Right atrium auricular region (tissue), 2 donors: ENCODE data around the gene RAB40A. TPM values are rescaled to one million over a fixed set of nuclear protein-coding genes. Genes with fewer than 3 reads are reported as not detected.
A peak's percentile ranks its signal among the peaks of the same experiment; 100 is the strongest.

Experiments used
- DNase-seq: peaks from one replicate; pipeline ENCODE4 v3.0.0-alpha.2; 2019; ENCODE audit warnings: low spot score
- H3K27ac ChIP-seq, 2 donors: fragments of 200-600 bp; sonication (generic); 1 replicate in 1 of 2; 2 replicates in 1 of 2; pipeline ENCODE4 v1.5.1; 2016 to 2019
- H3K27me3 ChIP-seq, 2 donors: fragments of 200-600 bp; sonication (generic); one replicate each; pipeline versions ENCODE4 v1.5.1 to v1.6.0; 2017 to 2019
- H3K36me3 ChIP-seq: fragments of 200-600 bp; sonication (generic); one replicate; pipeline ENCODE4 v1.5.1; 2016
- H3K4me1 ChIP-seq, 2 donors: fragments of 200-600 bp; sonication (generic); one replicate each; pipeline versions ENCODE4 v1.5.1 to v1.6.0; 2017 to 2019
- H3K4me3 ChIP-seq, 2 donors: fragments of 200-600 bp; sonication (generic); 1 replicate in 1 of 2; 2 replicates in 1 of 2; pipeline ENCODE4 v1.5.1; 2017 to 2019; ENCODE audit warnings: mild to moderate bottlenecking in 1 of 2, moderate library complexity in 1 of 2
- H3K9me3 ChIP-seq, 2 donors: fragments of 200-600 bp; sonication (generic); one replicate each; pipeline ENCODE4 v1.5.1; 2019
- total RNA-seq, 2 donors: library from RNA; depleted of rRNA; stranded (reverse); fragments of >200 nt; gene quantifications; one replicate each; pipeline ENCODE4 v1.1.0, GENCODE V29; 2016
- TF ChIP-seq, protein P1 (sequence below), 2 donors: fragments of 200-600 bp; sonication (generic); IDR thresholded peaks; one replicate each; pipeline ENCODE4 v1.5.1; 2019; ENCODE audit warnings: antibody characterized with exemption in 2 of 2

RAB40A gene
- total RNA-seq, 2 donors from 2014 or later = 0.31 TPM; not detected in 1

DNA sequence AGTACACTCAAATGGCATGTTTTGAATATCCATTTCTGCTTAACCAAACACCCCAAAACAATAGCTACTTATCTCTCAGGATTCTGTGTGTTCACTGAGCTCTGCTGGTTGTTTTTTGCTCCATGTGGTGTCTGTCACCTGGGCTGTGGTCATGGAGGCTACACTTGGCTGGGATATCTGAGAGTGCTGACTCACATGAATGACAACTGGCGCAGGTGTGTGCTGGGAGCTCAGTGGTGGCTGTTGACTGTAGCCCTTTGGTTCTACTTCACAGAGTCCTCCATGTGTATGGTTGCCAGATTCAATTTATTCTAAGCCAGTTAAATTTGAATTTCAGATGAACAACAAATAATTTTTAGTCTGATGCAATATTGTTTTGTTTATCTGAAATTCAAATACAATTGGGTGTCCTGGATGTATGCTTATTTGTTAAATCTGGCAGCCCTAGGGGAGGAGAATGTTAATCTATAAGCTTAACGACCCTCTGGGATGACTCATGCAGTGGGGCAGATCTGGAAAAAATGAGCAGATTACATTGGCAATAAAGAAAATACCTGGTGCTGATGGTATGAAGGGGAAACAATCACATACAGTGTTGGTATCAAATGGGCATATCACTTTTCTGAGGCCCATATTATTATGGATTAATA, 37.8 kb upstream of the RAB40A start:
- no peak overlapping the region for H3K27ac ChIP-seq
- no peaks in the 10 kb centered on the region for H3K27me3 ChIP-seq
- H3K9me3 ChIP-seq = no peaks in the 10 kb centered on the region
- no peaks in the 10 kb centered on the region for H3K36me3 ChIP-seq
- TF ChIP-seq, protein P1, sequence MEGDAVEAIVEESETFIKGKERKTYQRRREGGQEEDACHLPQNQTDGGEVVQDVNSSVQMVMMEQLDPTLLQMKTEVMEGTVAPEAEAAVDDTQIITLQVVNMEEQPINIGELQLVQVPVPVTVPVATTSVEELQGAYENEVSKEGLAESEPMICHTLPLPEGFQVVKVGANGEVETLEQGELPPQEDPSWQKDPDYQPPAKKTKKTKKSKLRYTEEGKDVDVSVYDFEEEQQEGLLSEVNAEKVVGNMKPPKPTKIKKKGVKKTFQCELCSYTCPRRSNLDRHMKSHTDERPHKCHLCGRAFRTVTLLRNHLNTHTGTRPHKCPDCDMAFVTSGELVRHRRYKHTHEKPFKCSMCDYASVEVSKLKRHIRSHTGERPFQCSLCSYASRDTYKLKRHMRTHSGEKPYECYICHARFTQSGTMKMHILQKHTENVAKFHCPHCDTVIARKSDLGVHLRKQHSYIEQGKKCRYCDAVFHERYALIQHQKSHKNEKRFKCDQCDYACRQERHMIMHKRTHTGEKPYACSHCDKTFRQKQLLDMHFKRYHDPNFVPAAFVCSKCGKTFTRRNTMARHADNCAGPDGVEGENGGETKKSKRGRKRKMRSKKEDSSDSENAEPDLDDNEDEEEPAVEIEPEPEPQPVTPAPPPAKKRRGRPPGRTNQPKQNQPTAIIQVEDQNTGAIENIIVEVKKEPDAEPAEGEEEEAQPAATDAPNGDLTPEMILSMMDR (IDR thresholded peaks at IDR 0.05) = no peak
- H3K4me1 ChIP-seq = no peaks in the 10 kb centered on the region
- no peak for DNase-seq
- no peak overlapping the region for H3K4me3 ChIP-seq

DNA sequence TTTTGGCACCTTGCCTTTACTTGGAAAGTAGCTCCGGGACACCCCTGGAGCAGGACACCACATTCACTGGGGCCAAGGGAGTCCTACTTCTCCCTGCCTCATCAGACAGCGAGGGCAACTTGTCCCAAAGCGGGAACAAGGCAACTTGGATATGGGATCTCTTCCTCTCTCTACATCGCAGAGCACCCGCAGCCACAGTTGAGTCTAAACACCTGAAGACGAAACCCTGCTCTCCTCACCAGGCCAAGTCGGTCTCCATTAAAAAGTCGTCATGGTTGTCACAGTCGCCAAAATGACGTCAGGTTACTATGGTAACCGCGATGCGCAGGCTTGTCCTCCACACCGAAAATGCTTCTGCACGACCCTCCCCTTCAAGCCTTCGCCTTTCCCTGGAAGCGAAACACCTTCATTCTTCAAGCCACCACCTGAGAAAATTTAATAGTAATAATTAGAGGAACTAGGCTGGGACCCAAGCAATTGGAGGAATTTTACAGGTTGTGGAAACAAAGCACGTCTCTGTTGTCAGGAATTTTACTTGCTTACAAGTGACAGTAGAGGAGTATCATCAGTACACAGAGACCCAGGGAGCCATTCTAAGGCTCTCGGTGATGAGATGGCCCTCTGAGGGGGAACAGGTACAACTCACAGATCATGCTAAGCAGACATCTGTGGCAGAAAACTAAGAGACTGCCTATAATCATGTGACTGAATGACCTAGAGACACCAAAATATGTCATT, 35.6 kb upstream of the RAB40A start:
- TF ChIP-seq, protein P1 (IDR thresholded peaks at IDR 0.05) = no peak
- Histone ChIP-seq H3K36me3 (no peaks in the 10 kb centered on the region), H3K4me1 (no peaks in the 10 kb centered on the region), H3K9me3 (no peaks in the 10 kb centered on the region), H3K27me3 (no peaks in the 10 kb centered on the region), H3K27ac (no peak overlapping the region), H3K4me3 (peak overlapping the region; percentile 28 to 41)
- DNase-seq = no peak

DNA sequence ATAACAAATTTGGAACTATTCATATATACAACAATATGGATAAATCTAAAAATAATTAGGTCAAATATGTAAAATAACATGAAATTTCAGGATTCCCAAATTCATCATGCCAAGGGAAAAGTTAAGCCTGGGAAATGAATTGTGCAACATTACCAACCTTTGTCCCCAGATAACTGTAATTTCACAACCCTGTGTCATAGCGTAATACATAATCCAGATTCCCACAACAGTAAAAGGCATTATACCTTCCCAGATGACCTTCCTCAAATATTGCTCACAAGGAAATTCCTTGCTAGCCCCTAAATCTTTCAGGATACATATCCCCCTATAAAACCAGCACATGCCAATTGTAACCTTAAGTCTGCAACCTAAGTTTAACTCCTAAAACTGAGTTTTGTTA, 32.9 kb upstream of the RAB40A start:
- peaks cover 0 to 2% of the 10 kb centered on the region in 2 donors for H3K9me3 ChIP-seq
- no peaks in the 10 kb centered on the region for H3K27me3 ChIP-seq
- no peak for DNase-seq
- H3K4me3 ChIP-seq = no peak overlapping the region
- TF ChIP-seq, protein P1 (IDR thresholded peaks at IDR 0.05) = no peak
- no peaks in the 10 kb centered on the region for H3K4me1 ChIP-seq
- H3K36me3 ChIP-seq = no peaks in the 10 kb centered on the region
- no peak overlapping the region for H3K27ac ChIP-seq

DNA sequence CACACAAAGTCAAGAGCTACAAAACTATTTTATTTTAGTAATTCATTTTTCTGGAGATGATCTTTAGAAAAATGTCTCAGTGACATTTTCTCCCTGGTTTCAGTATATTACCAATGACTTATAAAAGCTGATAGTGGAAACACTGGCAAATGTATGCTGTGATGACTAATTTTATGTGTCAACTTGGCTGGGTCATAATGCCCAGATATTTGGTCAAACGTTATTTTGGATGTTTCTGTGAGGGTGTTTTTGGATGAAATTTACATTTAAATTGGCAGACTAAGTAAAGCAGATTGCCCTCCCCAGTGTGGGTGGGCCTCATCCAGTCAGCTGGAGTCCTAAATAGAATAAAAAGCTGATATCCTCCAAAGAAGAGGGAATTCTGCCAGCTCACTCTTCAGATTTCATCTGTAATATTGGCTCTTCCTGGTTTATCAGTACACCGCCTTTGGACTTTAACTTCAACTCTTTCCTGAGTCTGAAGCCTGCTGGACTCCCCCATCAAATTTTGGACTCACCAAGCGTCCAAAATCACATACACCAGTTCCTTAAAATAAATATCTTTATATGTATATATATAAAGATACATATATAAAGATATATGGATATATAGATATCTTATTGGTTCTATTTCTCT, 31.2 kb upstream of the RAB40A start:
- Histone ChIP-seq H3K27me3 (no peaks in the 10 kb centered on the region), H3K4me1 (no peaks in the 10 kb centered on the region), H3K27ac (no peak overlapping the region), H3K4me3 (no peak overlapping the region), H3K36me3 (no peaks in the 10 kb centered on the region), H3K9me3 (peaks cover 0 to 11% of the 10 kb centered on the region in 2 donors)
- no peak for DNase-seq
- TF ChIP-seq, protein P1 (IDR thresholded peaks at IDR 0.05) = no peak

DNA sequence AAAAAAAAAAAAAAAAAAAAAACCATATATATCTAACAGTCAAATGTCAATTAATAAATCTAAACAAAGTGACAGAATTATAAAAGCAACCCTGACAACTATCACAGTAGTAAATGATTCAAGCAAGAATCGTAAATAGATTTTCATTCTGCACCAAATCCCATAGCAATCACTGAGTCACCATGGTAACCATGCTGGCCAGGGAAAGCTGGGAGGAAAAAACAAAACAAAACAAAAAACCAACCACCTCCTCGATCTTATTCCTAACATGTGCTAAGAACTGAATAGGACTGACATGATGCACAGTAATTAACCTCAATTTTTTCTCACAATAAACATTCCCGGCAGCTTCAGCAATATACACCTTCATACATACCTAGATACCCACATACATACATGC, 30.6 kb upstream of the RAB40A start:
- Histone ChIP-seq H3K27ac (no peak overlapping the region), H3K4me1 (no peaks in the 10 kb centered on the region), H3K36me3 (no peaks in the 10 kb centered on the region), H3K9me3 (peaks cover 0 to 11% of the 10 kb centered on the region in 2 donors), H3K27me3 (no peaks in the 10 kb centered on the region), H3K4me3 (no peak overlapping the region)
- TF ChIP-seq, protein P1 (IDR thresholded peaks at IDR 0.05) = no peak
- no peak for DNase-seq
